Measurements from ENCODE around the gene IFIT2.

IFIT2 gene

GRCh38 chr10:89348481-89348880 is 46.6 kb downstream of the IFIT2 start:
- no peak for TF ChIP-seq ZNF274 (IDR thresholded peaks at IDR 0.05; ENCODE audit: low read depth, low read length)

GRCh38 chr10:89348975-89349374 is 47.1 kb downstream of the IFIT2 start:
- no peak for TF ChIP-seq ZNF274 (IDR thresholded peaks at IDR 0.05; ENCODE audit: low read depth, low read length)
- H3K4me3 ChIP-seq (ENCODE audit: low read length): no peak overlapping the region

More at GRCh38 chr10:89348481-89348880, 46.6 kb downstream of the IFIT2 start:
- no peak overlapping the region; the same call in 1 of the 2 replicates for H3K4me3 ChIP-seq (ENCODE audit: low read length)

GRCh38 chr10:89350631-89351315 is 48.9 kb downstream of the IFIT2 start:
- H3K4me3 ChIP-seq (ENCODE audit: low read length): peak overlapping the region; percentile 41; the same call in 1 of the 2 replicates

GRCh38 chr10:89351412-89351779 is 49.5 kb downstream of the IFIT2 start:
- peak overlapping the region; percentile 41; the same call in 1 of the 2 replicates for H3K4me3 ChIP-seq (ENCODE audit: low read length)
- no peak for TF ChIP-seq ZNF274 (IDR thresholded peaks at IDR 0.05; ENCODE audit: low read depth, low read length)

- TF ChIP-seq ZNF274 (IDR thresholded peaks at IDR 0.05; ENCODE audit: low read depth, low read length): no peak
- H3K4me3 ChIP-seq (ENCODE audit: low read length): peak overlapping the region; percentile 41; the same call in 1 of the 2 replicates
Measured at GRCh38 chr10:89351780-89352597, 50.1 kb downstream of the IFIT2 start.

DNA sequence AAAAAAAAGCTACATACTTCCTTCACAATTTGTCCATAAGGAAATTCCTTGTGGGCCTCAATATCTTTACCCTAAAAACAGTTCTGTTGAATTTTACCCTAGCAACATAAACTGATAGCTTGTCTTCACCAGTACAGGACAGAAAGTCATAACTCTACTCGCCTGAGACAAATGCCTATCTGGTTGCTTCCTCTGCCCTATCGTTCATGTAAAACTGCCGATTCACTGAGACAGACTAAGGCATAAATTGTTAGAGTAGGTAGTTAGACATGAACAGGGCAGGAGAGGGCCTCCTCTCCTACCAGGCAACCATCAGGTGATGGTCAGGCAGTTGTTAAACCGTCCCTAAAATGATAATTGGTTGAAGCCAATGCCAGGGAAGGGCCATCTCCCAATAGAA is 51.0 kb downstream of the IFIT2 start:
- no peak overlapping the region for H3K4me3 ChIP-seq (ENCODE audit: low read length)
- no peak for TF ChIP-seq ZNF274 (IDR thresholded peaks at IDR 0.05; ENCODE audit: low read depth, low read length)

DNA sequence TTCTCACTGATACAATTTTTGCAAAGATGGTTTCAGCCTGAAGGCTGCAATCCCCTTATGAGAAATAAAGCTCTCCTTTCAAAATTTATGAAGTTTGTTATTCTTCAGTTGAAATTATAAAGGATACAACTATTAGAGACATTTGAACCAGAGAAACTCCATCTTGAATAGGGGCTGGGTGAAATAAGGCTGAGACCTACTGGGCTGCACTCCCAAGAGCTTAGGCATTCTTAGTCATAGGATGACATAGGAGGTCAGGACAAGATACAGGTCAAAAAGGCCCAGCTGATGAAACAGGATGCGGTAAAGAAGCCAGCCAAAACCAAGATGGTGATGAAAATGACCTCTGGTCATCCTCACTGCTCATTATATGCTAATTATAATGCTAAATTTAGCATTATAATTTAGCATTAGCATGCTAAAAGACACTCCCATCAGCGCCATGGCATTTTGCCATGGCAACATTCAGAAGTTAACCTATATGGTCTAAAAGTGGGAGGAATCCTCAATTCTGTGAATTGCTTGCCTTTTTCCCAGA is 53.6 kb downstream of the IFIT2 start:
- TF ChIP-seq ZNF274 (IDR thresholded peaks at IDR 0.05; ENCODE audit: low read depth, low read length): no peak
- no peak overlapping the region for H3K4me3 ChIP-seq (ENCODE audit: low read length)

DNA sequence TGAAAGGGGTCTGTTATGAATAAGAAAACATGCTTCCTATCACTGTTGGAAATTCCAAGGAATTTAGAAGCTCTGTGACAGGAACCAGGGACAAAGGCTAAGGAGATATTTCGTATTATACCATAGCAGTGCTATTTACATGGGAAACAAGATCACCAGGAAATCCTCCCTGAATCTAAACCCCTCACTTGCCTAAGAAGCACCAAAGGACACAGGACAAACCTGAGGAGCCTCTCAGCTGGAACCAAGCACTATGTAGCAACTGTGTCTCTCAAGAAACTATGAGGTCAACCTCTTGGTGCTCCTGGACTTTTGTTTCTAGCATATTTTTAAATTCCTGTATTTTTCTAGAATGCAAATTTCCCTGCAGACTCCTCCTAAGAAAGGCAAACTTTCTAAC is 55.2 kb downstream of the IFIT2 start:
- no peak overlapping the region for H3K4me3 ChIP-seq (ENCODE audit: low read length)
- TF ChIP-seq ZNF274 (IDR thresholded peaks at IDR 0.05; ENCODE audit: low read depth, low read length): no peak

GRCh38 chr10:89357975-89358374 is 56.1 kb downstream of the IFIT2 start:
- TF ChIP-seq ZNF274 (IDR thresholded peaks at IDR 0.05; ENCODE audit: low read depth, low read length): no peak
- H3K4me3 ChIP-seq (ENCODE audit: low read length): no peak overlapping the region
